ENCODE measurements around the gene IGF2. TPM values are rescaled to one million over a fixed set of nuclear protein-coding genes. Genes with fewer than 3 reads are reported as not detected.
"Not testable (repeated sequence)": the region's sequence is repeated elsewhere in the genome, so short reads cannot be mapped to it uniquely, and the experiment has no call there.

The IGF2 gene
- total RNA-seq, 4 donors from 2014 or later: 1.9 to 15.5 (median 9.5) TPM

GRCh38 chr11:2178906-2179494, 39.8 kb upstream of the IGF2 start:
- H3K4me3 ChIP-seq: no peak overlapping the region
- H3K27ac ChIP-seq: no peak overlapping the region
- H3K36me3 ChIP-seq: no peaks in the 10 kb centered on the region
- H3K27me3 ChIP-seq: no peaks in the 10 kb centered on the region
- TF ChIP-seq CTCF (IDR thresholded peaks at IDR 0.05) (no peak), POLR2A (IDR thresholded peaks at IDR 0.05) (no peak)
- H3K9me3 ChIP-seq: no peaks in the 10 kb centered on the region
- no peak for DNase-seq
- H3K4me1 ChIP-seq: no peaks in the 10 kb centered on the region

GRCh38 chr11:2178055-2178773, 39.0 kb upstream of the IGF2 start:
- not testable (repeated sequence) for H3K9me3 ChIP-seq, H3K4me3 ChIP-seq, H3K27ac ChIP-seq, H3K27me3 ChIP-seq, DNase-seq, H3K36me3 ChIP-seq, H3K4me1 ChIP-seq

- Histone ChIP-seq H3K9me3 (no peaks in the 10 kb centered on the region), H3K27me3 (no peaks in the 10 kb centered on the region), H3K27ac (no peak overlapping the region), H3K36me3 (no peaks in the 10 kb centered on the region), H3K4me3 (no peak overlapping the region), H3K4me1 (no peaks in the 10 kb centered on the region)
- DNase-seq: no peak
- TF ChIP-seq CTCF (IDR thresholded peaks at IDR 0.05): no peak
Observed at GRCh38 chr11:2177076-2177475, 37.9 kb upstream of the IGF2 start.

- no peak for TF ChIP-seq POLR2A (IDR thresholded peaks at IDR 0.05)
- no peak for TF ChIP-seq CTCF (IDR thresholded peaks at IDR 0.05)
- no peak overlapping the region for H3K27ac ChIP-seq
- no peak for DNase-seq
- no peak overlapping the region for H3K4me3 ChIP-seq
- no peaks in the 10 kb centered on the region for H3K4me1 ChIP-seq
- H3K36me3 ChIP-seq: no peaks in the 10 kb centered on the region
- no peaks in the 10 kb centered on the region for H3K27me3 ChIP-seq
- no peaks in the 10 kb centered on the region for H3K9me3 ChIP-seq
Observed at GRCh38 chr11:2176389-2176900, 37.3 kb upstream of the IGF2 start.

- Histone ChIP-seq H3K27me3 (no peaks in the 10 kb centered on the region), H3K4me3 (no peak overlapping the region), H3K36me3 (no peaks in the 10 kb centered on the region), H3K9me3 (no peaks in the 10 kb centered on the region), H3K4me1 (no peaks in the 10 kb centered on the region), H3K27ac (no peak overlapping the region)
- TF ChIP-seq POLR2A (IDR thresholded peaks at IDR 0.05) (no peak), CTCF (IDR thresholded peaks at IDR 0.05) (no peak)
- no peak for DNase-seq
Observed at GRCh38 chr11:2175659-2176058, 36.5 kb upstream of the IGF2 start.

- H3K27me3 ChIP-seq: no peaks in the 10 kb centered on the region
- H3K36me3 ChIP-seq: no peaks in the 10 kb centered on the region
- H3K27ac ChIP-seq: no peak overlapping the region
- no peak for TF ChIP-seq CTCF (IDR thresholded peaks at IDR 0.05)
- no peak for TF ChIP-seq POLR2A (IDR thresholded peaks at IDR 0.05)
- H3K9me3 ChIP-seq: no peaks in the 10 kb centered on the region
- H3K4me1 ChIP-seq: no peaks in the 10 kb centered on the region
- DNase-seq: no peak
- no peak overlapping the region for H3K4me3 ChIP-seq
Observed at GRCh38 chr11:2174361-2174760, 35.2 kb upstream of the IGF2 start.

Measured in Peyer's patch (tissue), 4 donors.